ACC112 (cell line): ENCODE measurements around the gene MMP2.

ENCODE experiments used
- H2AFZ ChIP-seq: fragments of 200-600 bp; sonication (generic); one replicate; pipeline ENCODE4 v1.6.0; 2017; ENCODE audit warnings: antibody characterized with exemption, low read length; ENCODE audit not compliant: unreplicated experiment
- H3K27ac ChIP-seq: fragments of 200-600 bp; sonication (generic); 2 replicates; pipeline ENCODE4 v1.5.1; 2014; ENCODE audit warnings: low read depth, mild to moderate bottlenecking, antibody characterized with exemption, low read length, moderate library complexity
- H3K27me3 ChIP-seq: fragments of 200-600 bp; sonication (generic); 2 replicates; pipeline ENCODE4 v1.6.1; 2014; ENCODE audit warnings: mild to moderate bottlenecking, antibody characterized with exemption, low read length, moderate library complexity, mixed read lengths; ENCODE audit not compliant: insufficient read depth
- H3K36me3 ChIP-seq: fragments of 200-600 bp; sonication (generic); 2 replicates; pipeline ENCODE4 v1.6.1; 2016; ENCODE audit warnings: mild to moderate bottlenecking, antibody characterized with exemption, low read length, moderate library complexity, mixed read lengths; ENCODE audit not compliant: insufficient read depth
- H3K4me1 ChIP-seq: fragments of 200-600 bp; sonication (generic); one replicate; pipeline ENCODE4 v1.6.1; 2016; ENCODE audit warnings: low read length, mixed read lengths; ENCODE audit not compliant: insufficient read depth, unreplicated experiment, control insufficient read depth
- H3K4me3 ChIP-seq: fragments of 200-600 bp; sonication (generic); 2 replicates; pipeline ENCODE4 v1.5.1; 2014; ENCODE audit warnings: mild to moderate bottlenecking, low read depth, low read length
- H3K79me2 ChIP-seq: fragments of 200-600 bp; sonication (generic); one replicate; pipeline ENCODE4 v1.6.0; 2016; ENCODE audit warnings: low read length; ENCODE audit not compliant: control insufficient read depth, unreplicated experiment, insufficient read depth

MMP2 gene

DNA sequence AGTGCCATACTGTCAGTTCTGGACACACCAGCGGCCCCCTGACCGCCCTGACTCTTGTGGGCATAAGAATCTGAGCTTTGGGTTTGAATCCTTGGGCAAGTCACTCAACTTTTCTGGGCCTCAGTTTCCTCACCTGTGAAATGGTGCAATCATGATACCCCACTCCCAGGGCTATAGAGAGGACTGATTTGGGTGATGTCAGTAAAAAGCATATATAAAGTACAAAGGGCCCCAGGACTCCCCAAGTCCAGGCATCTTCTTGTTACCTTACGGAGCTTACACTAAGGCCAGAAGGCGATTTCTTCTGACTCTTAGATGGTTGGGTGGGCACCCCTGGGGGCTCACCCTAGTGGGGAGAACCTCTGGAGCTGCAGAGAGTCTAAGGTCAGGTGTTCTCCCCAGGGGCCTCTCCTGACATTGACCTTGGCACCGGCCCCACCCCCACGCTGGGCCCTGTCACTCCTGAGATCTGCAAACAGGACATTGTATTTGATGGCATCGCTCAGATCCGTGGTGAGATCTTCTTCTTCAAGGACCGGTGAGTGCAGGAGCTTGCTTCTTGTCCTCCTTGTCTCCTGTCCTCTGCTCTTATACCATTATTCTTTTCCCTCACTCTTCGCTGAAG lies 13.9 kb downstream of the MMP2 start:
- no peaks in the 10 kb centered on the region for H3K27me3 ChIP-seq
- no peaks in the 10 kb centered on the region for H3K79me2 ChIP-seq
- H3K36me3 ChIP-seq = peaks cover 11% of the 10 kb centered on the region; the same call in 1 of the 2 replicates
- no peak overlapping the region for H3K27ac ChIP-seq
- no peak overlapping the region for H3K4me3 ChIP-seq
- peaks cover 32% of the 10 kb centered on the region for H3K4me1 ChIP-seq
- no peak overlapping the region for H2AFZ ChIP-seq

DNA sequence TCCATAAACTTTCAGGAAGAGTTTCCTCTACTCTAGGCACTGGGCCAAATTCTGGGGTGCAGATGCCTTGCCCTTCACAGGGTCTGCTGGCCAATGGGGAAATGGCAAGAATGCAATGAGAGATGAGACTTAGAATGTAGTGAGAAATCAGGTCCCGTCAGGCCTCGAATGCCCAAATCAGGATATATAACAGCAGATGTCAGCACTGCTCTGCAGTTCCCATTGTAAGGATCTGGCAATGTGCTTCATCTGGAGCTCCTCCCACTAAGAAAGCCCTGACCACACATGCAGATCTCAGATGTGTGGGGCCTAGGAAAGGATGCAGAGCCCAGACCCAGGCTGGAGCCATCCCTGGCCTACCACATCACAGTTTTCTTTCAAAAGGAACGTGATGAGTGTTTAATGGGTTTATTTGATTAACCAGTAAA lies 16.0 kb downstream of the MMP2 start:
- Histone ChIP-seq H3K27me3 (no peaks in the 10 kb centered on the region), H3K27ac (no peak overlapping the region), H3K36me3 (peaks cover 7% of the 10 kb centered on the region; the same call in 1 of the 2 replicates), H2AFZ (no peak overlapping the region), H3K79me2 (no peaks in the 10 kb centered on the region), H3K4me3 (no peak overlapping the region), H3K4me1 (peaks cover 46% of the 10 kb centered on the region)

DNA sequence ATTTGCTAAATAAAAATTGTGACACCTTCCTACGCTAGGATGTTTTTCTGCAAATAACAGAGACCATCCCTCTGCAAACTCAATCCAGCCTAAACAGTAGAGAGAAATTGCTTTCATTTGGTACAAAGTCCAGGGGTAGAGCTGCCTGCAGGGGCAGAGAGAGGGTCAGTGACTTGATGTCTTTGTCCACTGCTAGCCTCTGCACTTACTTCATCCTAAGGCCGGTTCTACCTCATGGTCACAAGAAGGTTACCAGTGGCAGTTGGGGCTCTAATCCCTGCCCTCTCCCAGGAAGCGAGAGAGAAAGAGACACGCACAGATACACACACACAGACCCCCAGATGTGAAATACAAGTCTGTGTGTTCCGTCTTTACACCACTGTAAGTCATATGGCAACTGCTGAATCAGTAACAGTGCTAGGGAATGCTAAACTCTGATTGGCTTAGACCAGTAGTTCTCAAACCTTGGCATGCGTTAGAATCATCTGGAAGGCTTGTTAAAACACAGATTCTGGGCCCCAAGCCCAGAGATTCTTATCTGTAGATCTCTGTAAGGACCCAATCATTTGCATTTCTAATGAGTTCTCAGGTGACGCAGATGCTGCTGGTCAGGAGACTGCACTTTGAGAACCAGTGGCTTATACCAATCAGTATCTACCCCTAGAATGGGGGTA lies 16.8 kb downstream of the MMP2 start:
- Histone ChIP-seq H2AFZ (no peak overlapping the region), H3K27me3 (no peaks in the 10 kb centered on the region), H3K4me1 (peaks cover 53% of the 10 kb centered on the region), H3K36me3 (peaks cover 7% of the 10 kb centered on the region; the same call in 1 of the 2 replicates), H3K79me2 (no peaks in the 10 kb centered on the region), H3K27ac (no peak overlapping the region), H3K4me3 (no peak overlapping the region)

DNA sequence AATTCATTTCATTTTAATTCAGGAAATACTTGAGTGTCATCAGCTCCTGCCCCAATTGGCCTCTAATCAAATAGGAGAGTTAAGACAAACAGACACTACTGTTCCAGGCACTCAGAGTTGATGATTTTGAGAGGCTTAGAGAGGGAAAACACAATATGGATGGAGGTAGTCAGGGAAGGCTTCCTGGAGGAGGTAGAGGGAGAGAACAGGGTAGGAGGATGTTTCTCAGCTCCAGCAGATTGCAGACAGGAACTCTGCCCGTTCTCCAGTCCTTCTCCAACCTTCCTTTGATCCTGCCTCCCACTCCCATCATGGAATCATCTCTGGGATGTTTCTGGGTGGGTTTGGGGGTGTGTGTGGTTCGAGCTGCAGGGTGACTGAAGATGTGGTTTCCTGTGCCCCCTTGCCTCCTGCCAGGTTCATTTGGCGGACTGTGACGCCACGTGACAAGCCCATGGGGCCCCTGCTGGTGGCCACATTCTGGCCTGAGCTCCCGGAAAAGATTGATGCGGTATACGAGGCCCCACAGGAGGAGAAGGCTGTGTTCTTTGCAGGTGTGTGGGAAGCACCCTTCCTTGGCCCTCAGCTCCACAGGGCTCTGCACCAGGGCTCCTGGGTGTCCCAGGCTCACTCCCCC lies 17.6 kb downstream of the MMP2 start:
- no peaks in the 10 kb centered on the region for H3K27me3 ChIP-seq
- no peak overlapping the region for H3K4me3 ChIP-seq
- H3K36me3 ChIP-seq = peaks cover 12% of the 10 kb centered on the region; the same call in 1 of the 2 replicates
- no peaks in the 10 kb centered on the region for H3K79me2 ChIP-seq
- H3K4me1 ChIP-seq = peaks cover 61% of the 10 kb centered on the region
- H2AFZ ChIP-seq = no peak overlapping the region
- no peak overlapping the region for H3K27ac ChIP-seq

DNA sequence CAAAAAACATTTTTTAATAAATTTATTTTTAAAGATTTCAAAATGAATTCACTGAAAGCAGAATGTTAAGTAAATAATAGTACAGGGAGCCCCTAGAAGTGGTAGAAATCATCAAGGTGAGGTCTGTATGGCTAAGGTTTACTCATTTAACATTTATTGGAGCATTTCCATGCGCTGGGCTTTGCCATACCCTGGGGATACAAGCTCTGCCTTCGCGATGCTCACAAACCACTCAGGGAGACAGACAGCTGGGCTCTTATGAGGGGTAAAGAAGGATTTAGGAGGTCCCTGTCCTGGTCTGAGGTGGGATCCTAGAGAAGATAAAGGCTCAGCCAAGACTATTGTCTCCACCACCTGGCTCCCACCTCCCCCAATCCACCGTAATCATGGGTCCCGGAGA lies 18.6 kb downstream of the MMP2 start:
- Histone ChIP-seq H3K79me2 (no peaks in the 10 kb centered on the region), H3K4me3 (no peak overlapping the region), H3K4me1 (peaks cover 70% of the 10 kb centered on the region), H3K27me3 (no peaks in the 10 kb centered on the region), H3K27ac (peak overlapping the region; percentile 57; the same call in 1 of the 2 replicates), H2AFZ (no peak overlapping the region), H3K36me3 (peaks cover 12% of the 10 kb centered on the region; the same call in 1 of the 2 replicates)

DNA sequence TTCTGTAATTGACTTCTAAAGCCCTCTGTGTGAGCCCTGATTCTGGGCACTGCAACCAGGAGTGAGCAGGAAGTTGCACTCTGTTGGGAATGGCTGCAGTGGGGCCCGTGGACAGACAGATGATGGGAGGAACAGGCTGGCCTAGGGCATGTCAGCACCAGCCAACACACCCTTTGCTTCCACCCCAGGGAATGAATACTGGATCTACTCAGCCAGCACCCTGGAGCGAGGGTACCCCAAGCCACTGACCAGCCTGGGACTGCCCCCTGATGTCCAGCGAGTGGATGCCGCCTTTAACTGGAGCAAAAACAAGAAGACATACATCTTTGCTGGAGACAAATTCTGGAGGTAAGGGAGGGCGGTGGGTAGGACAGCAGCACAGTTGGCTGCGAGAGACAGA lies 19.1 kb downstream of the MMP2 start:
- Histone ChIP-seq H3K36me3 (peaks cover 12% of the 10 kb centered on the region; the same call in 1 of the 2 replicates), H3K4me1 (peaks cover 76% of the 10 kb centered on the region)

DNA sequence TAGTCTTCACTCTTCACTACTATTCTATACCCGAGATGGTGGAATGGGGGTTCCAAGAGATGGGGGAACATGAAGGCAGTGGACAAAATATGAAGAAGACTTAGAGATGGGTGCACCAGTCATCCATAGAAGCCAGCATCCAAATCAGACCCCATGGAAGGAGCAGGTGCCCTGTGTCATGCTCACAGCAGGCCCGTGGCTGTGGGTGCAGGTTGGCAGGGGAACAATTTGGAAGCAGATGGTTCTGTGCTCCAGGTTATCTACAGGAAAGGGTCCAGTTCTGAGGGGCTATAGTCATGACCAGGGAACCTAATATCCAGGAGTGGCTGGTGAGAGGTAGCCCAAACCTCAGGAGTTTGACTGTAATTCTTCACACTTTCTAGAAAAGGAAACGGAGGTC lies 20.3 kb downstream of the MMP2 start:
- Histone ChIP-seq H3K4me1 (peaks cover 78% of the 10 kb centered on the region), H3K27me3 (no peaks in the 10 kb centered on the region), H3K27ac (peak overlapping the region; percentile 85), H3K36me3 (peaks cover 11% of the 10 kb centered on the region; the same call in 1 of the 2 replicates), H2AFZ (no peak overlapping the region), H3K79me2 (no peaks in the 10 kb centered on the region), H3K4me3 (no peak overlapping the region)

More for the DNA sequence above, 19.1 kb downstream of the MMP2 start:
- Histone ChIP-seq H3K27ac (peak overlapping the region; percentile 57; the same call in 1 of the 2 replicates), H2AFZ (no peak overlapping the region), H3K79me2 (no peaks in the 10 kb centered on the region), H3K27me3 (no peaks in the 10 kb centered on the region), H3K4me3 (no peak overlapping the region)

DNA sequence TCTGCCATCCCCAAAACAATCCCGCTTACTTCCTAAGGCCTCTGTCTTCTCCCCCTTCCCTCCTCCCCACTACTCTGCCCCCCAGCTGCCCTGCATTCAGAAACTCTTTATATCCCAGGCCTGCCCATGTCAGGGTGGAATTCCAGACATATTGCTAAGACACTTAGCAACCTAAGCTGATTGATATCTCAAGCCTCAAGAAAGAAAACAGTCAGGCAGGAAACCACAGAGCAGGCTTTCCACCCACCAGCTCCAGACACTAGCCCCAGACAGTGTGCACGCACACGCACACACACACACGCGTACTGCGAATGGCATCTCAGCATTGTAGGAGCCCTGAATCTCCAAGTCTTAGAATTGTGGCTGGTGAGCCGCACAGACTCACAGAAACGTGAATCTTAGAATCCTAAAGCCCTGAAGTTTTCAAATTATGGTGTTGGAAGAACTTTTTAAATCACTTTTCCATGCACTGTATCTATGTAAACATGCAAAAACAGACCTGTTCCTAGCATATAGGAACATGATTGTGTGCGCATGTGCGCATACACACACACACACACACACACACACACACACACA lies 21.0 kb downstream of the MMP2 start:
- Histone ChIP-seq H3K36me3 (peaks cover 12% of the 10 kb centered on the region; the same call in 1 of the 2 replicates), H3K27ac (peak overlapping the region; percentile 85), H3K27me3 (no peaks in the 10 kb centered on the region), H3K4me3 (no peak overlapping the region), H3K79me2 (no peaks in the 10 kb centered on the region), H2AFZ (no peak overlapping the region), H3K4me1 (peaks cover 71% of the 10 kb centered on the region)

DNA sequence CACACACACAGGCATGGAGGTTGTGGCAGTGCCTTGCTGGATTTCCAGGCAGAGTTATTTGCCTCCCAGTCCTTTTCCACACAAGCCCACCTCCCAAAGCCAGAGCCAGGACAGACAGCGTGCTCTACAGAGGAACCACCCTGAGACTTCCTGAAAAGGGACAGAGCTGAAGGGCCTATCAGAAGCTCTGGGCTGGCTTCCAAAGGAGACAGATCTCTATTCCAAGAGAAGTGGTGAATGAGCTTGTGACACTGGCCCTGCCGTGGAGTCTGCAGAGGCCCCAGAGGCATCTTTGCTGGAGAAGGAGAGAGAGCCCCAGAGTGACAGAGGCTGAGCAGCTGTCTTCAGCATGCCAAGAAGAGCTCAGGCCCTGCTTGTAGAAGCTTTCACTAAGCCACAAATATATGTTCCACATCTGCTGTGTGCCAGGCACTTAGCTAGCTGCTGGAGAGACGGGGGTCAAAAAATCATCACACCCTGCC lies 21.6 kb downstream of the MMP2 start:
- Histone ChIP-seq H3K36me3 (peaks cover 12% of the 10 kb centered on the region; the same call in 1 of the 2 replicates), H3K27me3 (no peaks in the 10 kb centered on the region), H3K79me2 (no peaks in the 10 kb centered on the region), H2AFZ (no peak overlapping the region), H3K27ac (peak overlapping the region; percentile 85), H3K4me3 (no peak overlapping the region), H3K4me1 (peaks cover 65% of the 10 kb centered on the region)

DNA sequence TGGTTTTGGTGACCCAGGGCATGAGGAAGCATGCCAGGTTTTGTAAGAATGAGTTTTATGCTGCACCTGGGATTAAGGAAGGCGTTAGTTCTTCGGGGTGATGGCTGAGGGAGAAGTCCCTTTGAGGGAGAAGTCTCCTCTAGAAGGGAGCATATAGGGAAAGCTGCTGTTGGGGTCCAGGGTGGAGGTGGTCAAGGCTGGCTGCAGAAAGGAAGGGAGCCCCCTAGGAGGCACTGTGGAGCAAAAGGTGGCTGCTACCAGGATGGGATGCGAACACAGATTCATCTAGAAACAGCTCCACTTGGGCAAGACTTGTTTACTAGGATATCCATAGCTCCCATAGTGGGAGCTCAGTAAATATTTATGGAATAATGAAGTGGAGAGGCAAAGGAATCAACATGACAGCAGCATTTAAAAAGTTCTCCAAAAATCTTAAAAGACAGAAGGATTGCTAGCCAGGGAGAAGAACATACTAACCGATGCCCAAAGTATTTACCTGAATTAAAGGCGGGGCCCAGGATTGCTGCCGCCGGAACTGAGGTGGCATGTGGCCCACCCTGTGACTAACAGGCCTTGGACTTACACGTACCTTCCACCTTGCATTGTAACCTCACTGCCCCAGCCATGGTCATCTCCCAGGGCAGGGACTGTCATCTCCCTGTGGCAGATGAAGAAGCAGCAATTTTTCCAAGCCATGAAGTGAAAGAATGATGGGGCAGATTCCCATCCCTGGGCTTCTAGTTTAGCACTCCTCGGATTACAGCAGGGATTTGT lies 22.7 kb downstream of the MMP2 start:
- Histone ChIP-seq H3K4me3 (no peak overlapping the region), H3K27ac (no peak overlapping the region), H3K27me3 (no peaks in the 10 kb centered on the region), H3K4me1 (peaks cover 59% of the 10 kb centered on the region), H2AFZ (no peak overlapping the region), H3K36me3 (peaks cover 15% of the 10 kb centered on the region), H3K79me2 (no peaks in the 10 kb centered on the region)
